H9 (cell line): ENCODE measurements around the gene PDLIM7. TPM values are rescaled to one million over a fixed set of nuclear protein-coding genes. Genes with fewer than 3 reads are reported as not detected.

Experiments
- DNase-seq: peaks from one replicate; pipeline ENCODE4 v3.0.0-alpha.2; 2017
- H2AFZ ChIP-seq: one replicate; pipeline ENCODE4 v1.6.1; 2013; ENCODE audit warnings: mild to moderate bottlenecking, low read length, control low read depth, moderate library complexity
- H2AK5ac ChIP-seq: 2 replicates; pipeline ENCODE4 v1.6.1; 2013; ENCODE audit warnings: low read length, control low read depth, mixed read lengths; ENCODE audit not compliant: insufficient read length
- H2BK120ac ChIP-seq: one replicate; pipeline ENCODE4 v1.6.1; 2013; ENCODE audit warnings: low read depth, mild to moderate bottlenecking, low read length, control low read depth, inconsistent platforms; ENCODE audit not compliant: poor library complexity, severe bottlenecking
- H2BK12ac ChIP-seq: 2 replicates; pipeline ENCODE4 v1.6.1; 2013; ENCODE audit warnings: low read length, control low read depth, mixed read lengths, low read depth; ENCODE audit not compliant: insufficient read length
- H2BK15ac ChIP-seq: 2 replicates; pipeline ENCODE4 v1.6.1; 2013; ENCODE audit warnings: low read depth, low read length, control low read depth
- H2BK20ac ChIP-seq: one replicate; pipeline ENCODE4 v1.6.1; 2013; ENCODE audit warnings: low read depth, mild to moderate bottlenecking, low read length, control low read depth, inconsistent platforms; ENCODE audit not compliant: poor library complexity, severe bottlenecking
- H2BK5ac ChIP-seq: 2 replicates; pipeline ENCODE4 v1.6.1; 2013; ENCODE audit warnings: low read length, control low read depth, mixed read lengths; ENCODE audit not compliant: insufficient read length
- H3K14ac ChIP-seq: 2 replicates; pipeline ENCODE4 v1.6.1; 2013; ENCODE audit warnings: low read length, control low read depth; ENCODE audit not compliant: insufficient read depth
- H3K18ac ChIP-seq: 2 replicates; pipeline ENCODE4 v1.6.1; 2013; ENCODE audit warnings: low read depth, mild to moderate bottlenecking, mixed read lengths, low read length, control low read depth; ENCODE audit not compliant: insufficient read length
- H3K23ac ChIP-seq: 2 replicates; pipeline ENCODE4 v1.6.1; 2013; ENCODE audit warnings: low read length, control low read depth, mixed read lengths, low read depth; ENCODE audit not compliant: insufficient read length
- H3K23me2 ChIP-seq: 2 replicates; pipeline ENCODE4 v1.6.1; 2013; ENCODE audit warnings: low read depth, mild to moderate bottlenecking, mixed read lengths, low read length, control low read depth; ENCODE audit not compliant: insufficient read length, poor library complexity, severe bottlenecking
- H3K27ac ChIP-seq: 2 replicates; pipeline ENCODE4 v1.5.1; 2013; ENCODE audit warnings: low read length, control low read depth, mixed read lengths, low read depth; ENCODE audit not compliant: insufficient read length
- H3K27me3 ChIP-seq: 2 replicates; pipeline ENCODE4 v1.6.1; 2013; ENCODE audit warnings: low read length, control low read depth, inconsistent platforms; ENCODE audit not compliant: insufficient read depth
- H3K4ac ChIP-seq: 2 replicates; pipeline ENCODE4 v1.6.1; 2013; ENCODE audit warnings: low read depth, mild to moderate bottlenecking, control low read depth, inconsistent platforms, low read length, moderate library complexity
- H3K4me1 ChIP-seq: 2 replicates; pipeline ENCODE4 v1.6.1; 2013; ENCODE audit warnings: low read length, control low read depth, inconsistent platforms; ENCODE audit not compliant: insufficient read depth
- H3K4me2 ChIP-seq: 2 replicates; pipeline ENCODE4 v1.6.1; 2013; ENCODE audit warnings: low read length, control low read depth, mixed read lengths; ENCODE audit not compliant: insufficient read length, insufficient read depth
- H3K56ac ChIP-seq: 2 replicates; pipeline ENCODE4 v1.6.1; 2013; ENCODE audit warnings: low read depth, mild to moderate bottlenecking, mixed read lengths, low read length, control low read depth; ENCODE audit not compliant: insufficient read length
- H3K79me1 ChIP-seq: 2 replicates; pipeline ENCODE4 v1.6.1; 2013; ENCODE audit warnings: low read depth, mild to moderate bottlenecking, moderate library complexity, low read length, control low read depth, inconsistent platforms; ENCODE audit not compliant: insufficient read depth, poor library complexity, severe bottlenecking
- H3K79me2 ChIP-seq: 2 replicates; pipeline ENCODE4 v1.6.1; 2013; ENCODE audit warnings: low read length, control low read depth, inconsistent platforms; ENCODE audit not compliant: insufficient read depth
- H3K9ac ChIP-seq: 2 replicates; pipeline ENCODE4 v1.6.1; 2013; ENCODE audit warnings: low read length, control low read depth, mixed read lengths; ENCODE audit not compliant: insufficient read length; ENCODE audit errors: extremely low read depth
- H3K9me3 ChIP-seq: one replicate; pipeline ENCODE4 v1.6.1; 2013; ENCODE audit warnings: low read depth, low read length, inconsistent platforms; ENCODE audit not compliant: control insufficient read depth
- H3T11ph ChIP-seq: one replicate; pipeline ENCODE4 v1.6.1; 2013; ENCODE audit warnings: mild to moderate bottlenecking, low read length, control low read depth, inconsistent platforms
- H4K20me1 ChIP-seq: one replicate; pipeline ENCODE4 v1.6.1; 2013; ENCODE audit not compliant: control insufficient read depth, insufficient read length, insufficient read depth
- H4K5ac ChIP-seq: 2 replicates; pipeline ENCODE4 v1.6.1; 2013; ENCODE audit warnings: low read depth, mild to moderate bottlenecking, mixed read lengths, low read length, control low read depth; ENCODE audit not compliant: insufficient read length
- H4K8ac ChIP-seq: replicated peaks from 2 replicates; pipeline ENCODE4 v1.6.1; 2013; ENCODE audit warnings: low read length, control low read depth, mixed read lengths, low read depth; ENCODE audit not compliant: insufficient read length
- H4K91ac ChIP-seq: 2 replicates; pipeline ENCODE4 v1.6.1; 2013; ENCODE audit warnings: low read depth, mild to moderate bottlenecking, moderate library complexity, mixed read lengths, low read length, control low read depth; ENCODE audit not compliant: insufficient read length
- H3K27ac Mint-ChIP-seq, 3 experiments: 2 replicates in 2 of 3; 3 replicates in 1 of 3; pipeline ENCODE4 v1.8.0; 2020 to 2021; ENCODE audit warnings: mixed read lengths in 3 of 3, mild to moderate bottlenecking in 1 of 3, moderate library complexity in 1 of 3
- H3K27me3 Mint-ChIP-seq: 2 replicates; pipeline ENCODE4 v1.8.0; 2021; ENCODE audit warnings: low read depth, mild to moderate bottlenecking, moderate library complexity, mixed read lengths
- H3K36me3 Mint-ChIP-seq, 3 experiments: 2 replicates in 2 of 3; 3 replicates in 1 of 3; pipeline ENCODE4 v1.8.0; 2020 to 2021; ENCODE audit warnings: low read depth in 3 of 3, mixed read lengths in 3 of 3; ENCODE audit not compliant: insufficient read depth in 1 of 3
- H3K4me1 Mint-ChIP-seq, 2 experiments: 2 replicates each; pipeline ENCODE4 v1.8.0; 2020; ENCODE audit warnings: mixed read lengths in 2 of 2
- H3K4me3 Mint-ChIP-seq, 2 experiments: 2 replicates in 1 of 2; 3 replicates in 1 of 2; pipeline ENCODE4 v1.8.0; 2020 to 2021; ENCODE audit warnings: mild to moderate bottlenecking in 2 of 2, mixed read lengths in 2 of 2, moderate library complexity in 1 of 2
- H3K9me3 Mint-ChIP-seq, 2 experiments: 2 replicates in 1 of 2; 3 replicates in 1 of 2; pipeline ENCODE4 v1.8.0; 2020; ENCODE audit warnings: mild to moderate bottlenecking in 2 of 2, mixed read lengths in 2 of 2, moderate library complexity in 1 of 2
- WGBS: extraction: QIAGEN DNeasy Blood & Tissue Kit; methylation state at CpG from one replicate; pipeline ENCODE4 v1.1.7; 2013; ENCODE audit warnings: missing lambda C conversion rate, low lambda C conversion rate, mixed read lengths; ENCODE audit not compliant: insufficient read length; ENCODE audit errors: extremely low coverage; 5-methylcytosine and 5-hydroxymethylcytosine counted together
- total RNA-seq: library from RNA; stranded (reverse); gene quantifications from 2 replicates; pipeline ENCODE4 v1.2.1, GENCODE V29; 2021
- TF ChIP-seq, protein P1 (sequence below): fragments of 200-600 bp; sonication (generic); conservative IDR thresholded peaks from 3 replicates; pipeline ENCODE4 v1.8.0; 2021; ENCODE audit warnings: antibody characterized with exemption, mild to moderate bottlenecking

PDLIM7 gene
- total RNA-seq, 1 experiment from 2014 or later = 137 TPM

DNA sequence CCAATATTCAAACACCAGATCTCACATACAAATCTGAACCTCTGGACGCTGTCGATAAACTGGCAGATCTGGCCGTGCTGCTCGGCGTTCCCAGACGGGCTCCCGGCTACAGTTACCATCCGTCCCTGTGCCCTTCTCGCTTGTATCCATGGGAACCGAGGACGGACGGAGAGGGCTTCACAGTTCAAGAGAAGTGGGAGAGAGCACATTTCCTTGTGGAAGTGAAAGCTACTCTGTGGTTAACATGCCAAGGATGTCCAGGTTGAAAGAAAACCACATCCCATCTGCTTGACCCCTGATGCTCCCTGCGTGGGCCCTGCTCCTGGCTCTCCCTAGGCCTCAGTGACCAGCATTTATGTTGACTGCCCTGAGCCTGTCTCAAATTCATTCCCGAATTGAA, 17.6 kb downstream of the PDLIM7 start:
- H3K27ac ChIP-seq = no peak overlapping the region
- H3K36me3 Mint-ChIP-seq = peaks cover 17 to 47% (median 42%) of the 10 kb centered on the region in 3 experiments
- H4K20me1 ChIP-seq = no peaks in the 10 kb centered on the region
- no peak overlapping the region for H3T11ph ChIP-seq
- TF ChIP-seq, protein P1, sequence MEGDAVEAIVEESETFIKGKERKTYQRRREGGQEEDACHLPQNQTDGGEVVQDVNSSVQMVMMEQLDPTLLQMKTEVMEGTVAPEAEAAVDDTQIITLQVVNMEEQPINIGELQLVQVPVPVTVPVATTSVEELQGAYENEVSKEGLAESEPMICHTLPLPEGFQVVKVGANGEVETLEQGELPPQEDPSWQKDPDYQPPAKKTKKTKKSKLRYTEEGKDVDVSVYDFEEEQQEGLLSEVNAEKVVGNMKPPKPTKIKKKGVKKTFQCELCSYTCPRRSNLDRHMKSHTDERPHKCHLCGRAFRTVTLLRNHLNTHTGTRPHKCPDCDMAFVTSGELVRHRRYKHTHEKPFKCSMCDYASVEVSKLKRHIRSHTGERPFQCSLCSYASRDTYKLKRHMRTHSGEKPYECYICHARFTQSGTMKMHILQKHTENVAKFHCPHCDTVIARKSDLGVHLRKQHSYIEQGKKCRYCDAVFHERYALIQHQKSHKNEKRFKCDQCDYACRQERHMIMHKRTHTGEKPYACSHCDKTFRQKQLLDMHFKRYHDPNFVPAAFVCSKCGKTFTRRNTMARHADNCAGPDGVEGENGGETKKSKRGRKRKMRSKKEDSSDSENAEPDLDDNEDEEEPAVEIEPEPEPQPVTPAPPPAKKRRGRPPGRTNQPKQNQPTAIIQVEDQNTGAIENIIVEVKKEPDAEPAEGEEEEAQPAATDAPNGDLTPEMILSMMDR = no peak
- peaks cover 17 to 25% of the 10 kb centered on the region in 2 experiments for H3K4me1 Mint-ChIP-seq
- no peak overlapping the region for H2BK12ac ChIP-seq
- H3K4me1 ChIP-seq = peaks cover 4% of the 10 kb centered on the region; the same call in 1 of the 2 replicates
- H2AFZ ChIP-seq = no peak overlapping the region
- H3K79me1 ChIP-seq = no peaks in the 10 kb centered on the region
- no peak for DNase-seq
- no peak overlapping the region for H2BK5ac ChIP-seq
- H3K27ac Mint-ChIP-seq = peak overlapping the region in 1 of 3 experiments; percentile 95; a peak in 3 of 7 replicates
- H3K27me3 Mint-ChIP-seq = no peaks in the 10 kb centered on the region; the same call in none of the 2 replicates
- H3K79me2 ChIP-seq = no peaks in the 10 kb centered on the region
- H2BK120ac ChIP-seq = no peak overlapping the region
- H3K9ac ChIP-seq = no peak overlapping the region
- no peak overlapping the region for H2BK15ac ChIP-seq
- no peaks in the 10 kb centered on the region for H3K9me3 Mint-ChIP-seq
- H3K14ac ChIP-seq = no peak overlapping the region
- H3K4me2 ChIP-seq = no peak overlapping the region
- H4K5ac ChIP-seq = no peak overlapping the region
- H3K4ac ChIP-seq = no peak overlapping the region
- H4K91ac ChIP-seq = no peak overlapping the region
- no peaks in the 10 kb centered on the region for H3K27me3 ChIP-seq
- no peak overlapping the region for H2BK20ac ChIP-seq
- peak overlapping the region in 1 of 2 experiments; percentile 36; a peak in 1 of 5 replicates for H3K4me3 Mint-ChIP-seq
- H3K23ac ChIP-seq = no peak overlapping the region
- no CpG with 5 or more reads among the region's 14 CpGs for WGBS
- H2AK5ac ChIP-seq = no peak overlapping the region
- no peak overlapping the region for H3K56ac ChIP-seq
- no peak overlapping the region for H4K8ac ChIP-seq
- H3K9me3 ChIP-seq = no peaks in the 10 kb centered on the region
- H3K23me2 ChIP-seq = no peaks in the 10 kb centered on the region
- no peak overlapping the region for H3K18ac ChIP-seq
